ENCODE measurements around the gene LGALSL.

Gene LGALSL

GRCh38 chr2:64491426-64491825 lies 37.5 kb downstream of the LGALSL start:
- H3K36me3 ChIP-seq (ENCODE audit: control insufficient read depth, insufficient read depth, low read length), result no peaks in the 10 kb centered on the region
- H3K27me3 ChIP-seq (replicated peaks; ENCODE audit: control insufficient read depth, insufficient read depth, low read length), result no peaks in the 10 kb centered on the region
- no peak overlapping the region for H3K4me3 ChIP-seq (replicated peaks; ENCODE audit: low read depth, low read length)
- TF ChIP-seq CTCF (IDR thresholded peaks at IDR 0.05; ENCODE audit: insufficient read depth, low read length, poor library complexity, severe bottlenecking), result no peak
- DNase-seq (ENCODE audit: extremely low read depth, insufficient read length), result no peak

- no peak for DNase-seq (ENCODE audit: extremely low read depth, insufficient read length)
- Histone ChIP-seq H3K4me3 (replicated peaks; ENCODE audit: low read depth, low read length) (no peak overlapping the region), H3K27me3 (replicated peaks; ENCODE audit: control insufficient read depth, insufficient read depth, low read length) (no peaks in the 10 kb centered on the region; the same call in 1 of the 2 replicates), H3K36me3 (ENCODE audit: control insufficient read depth, insufficient read depth, low read length) (no peaks in the 10 kb centered on the region)
- no peak for TF ChIP-seq CTCF (IDR thresholded peaks at IDR 0.05; ENCODE audit: insufficient read depth, low read length, poor library complexity, severe bottlenecking)
Observed at GRCh38 chr2:64492272-64492671, 38.3 kb downstream of the LGALSL start.

- no peak for DNase-seq (ENCODE audit: extremely low read depth, insufficient read length)
- no peak for TF ChIP-seq CTCF (IDR thresholded peaks at IDR 0.05; ENCODE audit: insufficient read depth, low read length, poor library complexity, severe bottlenecking)
Observed at GRCh38 chr2:64492821-64493220, 38.9 kb downstream of the LGALSL start.

GRCh38 chr2:64493788-64494187 lies 39.8 kb downstream of the LGALSL start:
- no peak for TF ChIP-seq CTCF (IDR thresholded peaks at IDR 0.05; ENCODE audit: insufficient read depth, low read length, poor library complexity, severe bottlenecking)
- Histone ChIP-seq H3K27me3 (replicated peaks; ENCODE audit: control insufficient read depth, insufficient read depth, low read length) (no peaks in the 10 kb centered on the region; the same call in none of the 2 replicates), H3K4me3 (replicated peaks; ENCODE audit: low read depth, low read length) (no peak overlapping the region), H3K36me3 (ENCODE audit: control insufficient read depth, insufficient read depth, low read length) (no peaks in the 10 kb centered on the region)
- DNase-seq (ENCODE audit: extremely low read depth, insufficient read length), result no peak

More at GRCh38 chr2:64492821-64493220, 38.9 kb downstream of the LGALSL start:
- H3K27me3 ChIP-seq (replicated peaks; ENCODE audit: control insufficient read depth, insufficient read depth, low read length), result no peaks in the 10 kb centered on the region; the same call in none of the 2 replicates
- no peak overlapping the region for H3K4me3 ChIP-seq (replicated peaks; ENCODE audit: low read depth, low read length)
- H3K36me3 ChIP-seq (ENCODE audit: control insufficient read depth, insufficient read depth, low read length), result no peaks in the 10 kb centered on the region

GRCh38 chr2:64498438-64498837 lies 44.5 kb downstream of the LGALSL start:
- Histone ChIP-seq H3K4me3 (replicated peaks; ENCODE audit: low read depth, low read length) (no peak overlapping the region), H3K27me3 (replicated peaks; ENCODE audit: control insufficient read depth, insufficient read depth, low read length) (no peaks in the 10 kb centered on the region; the same call in none of the 2 replicates), H3K36me3 (ENCODE audit: control insufficient read depth, insufficient read depth, low read length) (no peaks in the 10 kb centered on the region)
- no peak for DNase-seq (ENCODE audit: extremely low read depth, insufficient read length)
- TF ChIP-seq CTCF (IDR thresholded peaks at IDR 0.05; ENCODE audit: insufficient read depth, low read length, poor library complexity, severe bottlenecking), result no peak

- TF ChIP-seq CTCF (IDR thresholded peaks at IDR 0.05; ENCODE audit: insufficient read depth, low read length, poor library complexity, severe bottlenecking), result no peak
- no peaks in the 10 kb centered on the region for H3K36me3 ChIP-seq (ENCODE audit: control insufficient read depth, insufficient read depth, low read length)
- no peak overlapping the region for H3K4me3 ChIP-seq (replicated peaks; ENCODE audit: low read depth, low read length)
- H3K27me3 ChIP-seq (replicated peaks; ENCODE audit: control insufficient read depth, insufficient read depth, low read length), result no peaks in the 10 kb centered on the region; the same call in none of the 2 replicates
- no peak for DNase-seq (ENCODE audit: extremely low read depth, insufficient read length)
Observed at GRCh38 chr2:64500549-64500948, 46.6 kb downstream of the LGALSL start.

Data from GM06990 (cell line).